Measurements from ENCODE around the gene LDAH.

Gene LDAH

GRCh38 chr2:20665243-20666004 is 157.5 kb downstream of the LDAH start:
- peak overlapping the region; percentile 10 for H3K27ac ChIP-seq (ENCODE audit: low read depth, low read length)
- H3K4me3 ChIP-seq (ENCODE audit: low read depth in 1 of 2, low read length in 2 of 2), result peak overlapping the region; percentile 29 to 58
- peaks cover 81 to 84% of the 10 kb centered on the region in 2 donors for H3K27me3 ChIP-seq (ENCODE audit: control insufficient read depth in 1 of 2, insufficient read depth in 2 of 2, low read length in 2 of 2)
- H3K9me3 ChIP-seq (ENCODE audit: control insufficient read depth in 1 of 2, low read length in 2 of 2), result no peaks in the 10 kb centered on the region
- H3K4me1 ChIP-seq (ENCODE audit: control insufficient read depth in 1 of 2, insufficient read depth in 2 of 2, low read length in 2 of 2), result peaks cover 13 to 24% of the 10 kb centered on the region in 2 donors
- no peaks in the 10 kb centered on the region for H3K36me3 ChIP-seq (ENCODE audit: control insufficient read depth in 1 of 2, insufficient read depth in 2 of 2, low read length in 2 of 2)
- H3K9ac ChIP-seq (ENCODE audit: low read depth in 1 of 2, low read length in 2 of 2), result no peak overlapping the region

GRCh38 chr2:20664431-20665242 is 158.3 kb downstream of the LDAH start:
- Histone ChIP-seq H3K27me3 (ENCODE audit: control insufficient read depth in 1 of 2, insufficient read depth in 2 of 2, low read length in 2 of 2) (peaks cover 79 to 81% of the 10 kb centered on the region in 2 donors), H3K9me3 (ENCODE audit: control insufficient read depth in 1 of 2, low read length in 2 of 2) (no peaks in the 10 kb centered on the region), H3K36me3 (ENCODE audit: control insufficient read depth in 1 of 2, insufficient read depth in 2 of 2, low read length in 2 of 2) (no peaks in the 10 kb centered on the region), H3K4me1 (ENCODE audit: control insufficient read depth in 1 of 2, insufficient read depth in 2 of 2, low read length in 2 of 2) (peaks cover 13 to 23% of the 10 kb centered on the region in 2 donors), H3K9ac (ENCODE audit: low read depth in 1 of 2, low read length in 2 of 2) (no peak overlapping the region), H3K27ac (ENCODE audit: low read depth, low read length) (no peak overlapping the region), H3K4me3 (ENCODE audit: low read depth in 1 of 2, low read length in 2 of 2) (no peak overlapping the region)

GRCh38 chr2:20664071-20664390 is 158.9 kb downstream of the LDAH start:
- H3K9ac ChIP-seq (ENCODE audit: low read depth in 1 of 2, low read length in 2 of 2), result no peak overlapping the region
- no peak overlapping the region for H3K4me3 ChIP-seq (ENCODE audit: low read depth in 1 of 2, low read length in 2 of 2)
- peaks cover 73 to 77% of the 10 kb centered on the region in 2 donors for H3K27me3 ChIP-seq (ENCODE audit: control insufficient read depth in 1 of 2, insufficient read depth in 2 of 2, low read length in 2 of 2)
- H3K36me3 ChIP-seq (ENCODE audit: control insufficient read depth in 1 of 2, insufficient read depth in 2 of 2, low read length in 2 of 2), result no peaks in the 10 kb centered on the region
- no peaks in the 10 kb centered on the region for H3K9me3 ChIP-seq (ENCODE audit: control insufficient read depth in 1 of 2, low read length in 2 of 2)
- no peak overlapping the region for H3K27ac ChIP-seq (ENCODE audit: low read depth, low read length)
- H3K4me1 ChIP-seq (ENCODE audit: control insufficient read depth in 1 of 2, insufficient read depth in 2 of 2, low read length in 2 of 2), result peaks cover 13 to 19% of the 10 kb centered on the region in 2 donors

GRCh38 chr2:20663196-20664070 is 159.5 kb downstream of the LDAH start:
- Histone ChIP-seq H3K4me1 (ENCODE audit: control insufficient read depth in 1 of 2, insufficient read depth in 2 of 2, low read length in 2 of 2) (peaks cover 13 to 19% of the 10 kb centered on the region in 2 donors), H3K27ac (ENCODE audit: low read depth, low read length) (no peak overlapping the region), H3K9me3 (ENCODE audit: control insufficient read depth in 1 of 2, low read length in 2 of 2) (no peaks in the 10 kb centered on the region), H3K9ac (ENCODE audit: low read depth in 1 of 2, low read length in 2 of 2) (no peak overlapping the region), H3K4me3 (ENCODE audit: low read depth in 1 of 2, low read length in 2 of 2) (no peak overlapping the region), H3K27me3 (ENCODE audit: control insufficient read depth in 1 of 2, insufficient read depth in 2 of 2, low read length in 2 of 2) (peaks cover 67 to 71% of the 10 kb centered on the region in 2 donors), H3K36me3 (ENCODE audit: control insufficient read depth in 1 of 2, insufficient read depth in 2 of 2, low read length in 2 of 2) (no peaks in the 10 kb centered on the region)

- Histone ChIP-seq H3K27me3 (ENCODE audit: control insufficient read depth in 1 of 2, insufficient read depth in 2 of 2, low read length in 2 of 2) (peaks cover 58 to 62% of the 10 kb centered on the region in 2 donors), H3K9ac (ENCODE audit: low read depth in 1 of 2, low read length in 2 of 2) (no peak overlapping the region)
These were observed 160.5 kb downstream of the LDAH start for GRCh38 chr2:20662308-20662937.

GRCh38 chr2:20661421-20662307 is 161.2 kb downstream of the LDAH start:
- Histone ChIP-seq H3K4me1 (ENCODE audit: control insufficient read depth in 1 of 2, insufficient read depth in 2 of 2, low read length in 2 of 2) (peaks cover 13% of the 10 kb centered on the region in 2 donors), H3K9me3 (ENCODE audit: control insufficient read depth in 1 of 2, low read length in 2 of 2) (no peaks in the 10 kb centered on the region), H3K4me3 (ENCODE audit: low read depth in 1 of 2, low read length in 2 of 2) (no peak overlapping the region), H3K9ac (ENCODE audit: low read depth in 1 of 2, low read length in 2 of 2) (no peak overlapping the region), H3K27me3 (ENCODE audit: control insufficient read depth in 1 of 2, insufficient read depth in 2 of 2, low read length in 2 of 2) (peaks cover 57 to 60% of the 10 kb centered on the region in 2 donors), H3K36me3 (ENCODE audit: control insufficient read depth in 1 of 2, insufficient read depth in 2 of 2, low read length in 2 of 2) (no peaks in the 10 kb centered on the region), H3K27ac (ENCODE audit: low read depth, low read length) (no peak overlapping the region)

More at GRCh38 chr2:20662308-20662937, 160.5 kb downstream of the LDAH start:
- Histone ChIP-seq H3K27ac (ENCODE audit: low read depth, low read length) (no peak overlapping the region), H3K4me3 (ENCODE audit: low read depth in 1 of 2, low read length in 2 of 2) (no peak overlapping the region), H3K4me1 (ENCODE audit: control insufficient read depth in 1 of 2, insufficient read depth in 2 of 2, low read length in 2 of 2) (peaks cover 13 to 15% of the 10 kb centered on the region in 2 donors), H3K9me3 (ENCODE audit: control insufficient read depth in 1 of 2, low read length in 2 of 2) (no peaks in the 10 kb centered on the region), H3K36me3 (ENCODE audit: control insufficient read depth in 1 of 2, insufficient read depth in 2 of 2, low read length in 2 of 2) (no peaks in the 10 kb centered on the region)

GRCh38 chr2:20660506-20661420 is 162.1 kb downstream of the LDAH start:
- Histone ChIP-seq H3K4me3 (ENCODE audit: low read depth in 1 of 2, low read length in 2 of 2) (no peak overlapping the region), H3K27ac (ENCODE audit: low read depth, low read length) (no peak overlapping the region), H3K9me3 (ENCODE audit: control insufficient read depth in 1 of 2, low read length in 2 of 2) (no peaks in the 10 kb centered on the region), H3K27me3 (ENCODE audit: control insufficient read depth in 1 of 2, insufficient read depth in 2 of 2, low read length in 2 of 2) (peaks cover 48 to 51% of the 10 kb centered on the region in 2 donors), H3K36me3 (ENCODE audit: control insufficient read depth in 1 of 2, insufficient read depth in 2 of 2, low read length in 2 of 2) (no peaks in the 10 kb centered on the region), H3K4me1 (ENCODE audit: control insufficient read depth in 1 of 2, insufficient read depth in 2 of 2, low read length in 2 of 2) (peaks cover 4 to 13% of the 10 kb centered on the region in 2 donors), H3K9ac (ENCODE audit: low read depth in 1 of 2, low read length in 2 of 2) (no peak overlapping the region)

- H3K4me3 ChIP-seq (ENCODE audit: low read depth in 1 of 2, low read length in 2 of 2), result no peak overlapping the region
- H3K27ac ChIP-seq (ENCODE audit: low read depth, low read length), result no peak overlapping the region
- peaks cover 19 to 23% of the 10 kb centered on the region in 2 donors for H3K27me3 ChIP-seq (ENCODE audit: control insufficient read depth in 1 of 2, insufficient read depth in 2 of 2, low read length in 2 of 2)
- H3K9ac ChIP-seq (ENCODE audit: low read depth in 1 of 2, low read length in 2 of 2), result no peak overlapping the region
- H3K4me1 ChIP-seq (ENCODE audit: control insufficient read depth in 1 of 2, insufficient read depth in 2 of 2, low read length in 2 of 2), result peaks cover 0 to 7% of the 10 kb centered on the region in 2 donors
- no peaks in the 10 kb centered on the region for H3K36me3 ChIP-seq (ENCODE audit: control insufficient read depth in 1 of 2, insufficient read depth in 2 of 2, low read length in 2 of 2)
- H3K9me3 ChIP-seq (ENCODE audit: control insufficient read depth in 1 of 2, low read length in 2 of 2), result no peaks in the 10 kb centered on the region
These were observed 165.2 kb downstream of the LDAH start for GRCh38 chr2:20657522-20658235.

All from duodenal mucosa (tissue), 2 donors.